Stimulated activated CD4-positive, alpha-beta T cell treated with anti-CD3 and anti-CD28 coated beads, Interleukin-2, amount 100 ng/mL, for 48 hours (primary cell): ENCODE results near the gene FKBP2.

Experiments used
- DNase-seq, 2 donors: peaks; one replicate each; pipeline ENCODE4 v3.0.0-alpha.2; 2020

The FKBP2 gene

GRCh38 chr11:64240435-64241240 is at the start of gene FKBP2:
TSS of gene FKBP2 (plus strand) at chr11:64241095. CDS start at chr11:64242388, 1,293 bp downstream.
- peak; percentile 97 to 98 for DNase-seq

DNA sequence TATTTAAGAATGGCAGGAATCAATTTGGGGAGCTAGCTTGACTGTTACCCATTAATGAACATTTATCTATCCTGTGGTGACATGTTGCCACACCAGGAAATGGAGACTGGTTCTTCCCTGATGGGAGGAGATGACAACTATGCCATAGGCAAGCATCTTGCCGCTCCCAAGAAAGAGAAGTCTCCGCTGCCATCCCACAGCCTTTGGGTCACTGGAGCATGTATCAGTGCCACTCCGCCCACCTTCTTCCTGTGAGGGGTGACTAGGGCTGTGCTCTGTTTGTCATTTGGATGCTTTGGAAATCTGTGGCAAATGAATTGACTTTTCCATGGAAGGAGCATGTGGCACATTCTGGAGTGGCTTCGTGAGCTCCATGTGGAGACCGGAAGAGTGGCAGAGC is 48.5 kb upstream of the FKBP2 start:
- no peak for DNase-seq

GRCh38 chr11:64196626-64197025 is 44.3 kb upstream of the FKBP2 start:
- DNase-seq: no peak

DNA sequence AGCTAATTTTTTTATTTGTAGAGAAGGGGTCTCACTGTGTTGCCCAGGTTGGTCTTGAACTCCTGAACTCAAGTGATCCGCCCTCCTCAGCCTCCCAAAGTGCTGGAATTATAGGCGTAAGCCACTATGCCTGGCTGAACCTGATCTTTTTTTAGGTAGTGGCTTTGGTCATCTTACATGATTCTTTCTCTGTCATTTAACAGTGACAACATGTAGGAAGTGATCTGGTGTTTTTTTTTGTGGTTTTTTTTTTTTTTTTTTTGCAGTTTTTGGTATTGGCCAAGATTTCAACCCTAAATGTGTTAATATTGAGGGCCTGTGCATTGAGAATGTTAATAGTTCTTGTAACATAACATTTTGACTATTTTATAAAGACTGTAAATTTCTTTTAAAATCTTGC is 42.4 kb upstream of the FKBP2 start:
- DNase-seq: no peak

- DNase-seq: no peak
Observed at GRCh38 chr11:64201543-64201942, 39.4 kb upstream of the FKBP2 start.

DNA sequence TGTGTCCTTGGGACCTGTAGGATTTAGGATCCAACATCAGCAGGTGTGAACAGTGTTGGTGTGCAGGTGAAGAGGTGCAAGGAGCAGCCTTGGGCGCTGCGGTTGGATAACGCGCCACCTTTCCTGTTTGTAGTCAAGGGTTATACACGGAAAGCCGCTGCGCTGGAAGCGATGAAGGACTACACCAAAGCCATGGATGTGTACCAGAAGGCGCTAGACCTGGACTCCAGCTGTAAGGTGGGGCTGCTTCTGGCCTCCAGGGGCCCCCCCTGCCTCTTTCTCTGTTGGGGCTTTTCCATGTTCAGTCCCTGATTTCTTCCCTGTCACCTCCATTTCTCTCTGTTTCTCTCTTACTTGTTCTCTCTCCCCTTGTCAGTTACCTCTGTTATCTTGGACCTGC is 37.9 kb upstream of the FKBP2 start:
- DNase-seq: no peak

DNA sequence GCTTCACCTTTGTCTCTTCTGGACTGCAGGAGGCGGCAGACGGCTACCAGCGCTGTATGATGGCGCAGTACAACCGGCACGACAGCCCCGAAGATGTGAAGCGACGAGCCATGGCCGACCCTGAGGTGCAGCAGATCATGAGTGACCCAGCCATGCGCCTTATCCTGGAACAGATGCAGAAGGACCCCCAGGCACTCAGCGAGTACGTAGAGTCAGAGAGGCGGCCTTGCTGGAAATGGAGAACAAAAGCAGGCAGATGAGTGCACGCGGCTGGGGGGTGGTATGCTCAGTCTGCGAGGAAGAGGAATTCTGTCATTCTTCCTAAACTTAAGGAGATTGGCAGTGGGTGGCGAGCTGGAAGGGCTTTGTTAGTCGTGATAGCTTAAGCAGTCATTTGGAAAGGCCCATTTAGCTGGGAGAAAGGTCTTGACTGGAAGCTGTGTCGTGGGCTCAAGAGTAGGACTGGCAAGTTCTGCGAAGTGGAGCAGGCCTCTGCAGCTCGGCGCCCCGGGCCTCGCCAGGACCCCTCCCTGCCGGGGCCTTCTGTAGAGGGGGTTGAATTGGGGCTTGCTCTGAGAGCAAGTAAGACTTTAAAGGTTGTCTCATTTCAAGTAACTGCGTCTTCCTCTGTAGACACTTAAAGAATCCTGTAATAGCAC is 37.3 kb upstream of the FKBP2 start:
- no peak for DNase-seq

DNA sequence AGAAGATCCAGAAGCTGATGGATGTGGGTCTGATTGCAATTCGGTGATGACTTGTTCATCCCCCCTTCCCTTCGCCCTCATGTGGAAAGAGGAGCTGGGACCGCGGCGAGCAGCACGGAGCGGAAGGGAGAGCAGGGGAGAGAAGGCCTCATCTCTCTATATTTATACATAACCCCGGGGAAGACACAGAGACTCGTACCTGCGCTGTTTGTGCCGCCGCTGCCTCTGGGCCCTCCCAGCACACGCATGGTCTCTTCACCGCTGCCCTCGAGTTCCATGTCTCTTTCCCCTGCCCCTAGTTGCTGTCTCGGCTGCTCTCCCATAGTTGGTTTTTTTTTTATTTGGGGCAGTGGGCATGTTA is 36.8 kb upstream of the FKBP2 start:
- DNase-seq: no peak

GRCh38 chr11:64204464-64204989 is 36.4 kb upstream of the FKBP2 start:
- peak; percentile 64 to 72 for DNase-seq

GRCh38 chr11:64206457-64207255 is 34.2 kb upstream of the FKBP2 start, which contains the start of gene FERMT3:
TSS of gene FERMT3 (plus strand) at chr11:64206721. CDS start at chr11:64207365, 644 bp downstream.
- peak; percentile 59 to 66 for DNase-seq

GRCh38 chr11:64207256-64208085 is 33.4 kb upstream of the FKBP2 start:
- DNase-seq: peak; percentile 66 to 71

- DNase-seq: no peak
Observed at GRCh38 chr11:64208086-64208795, 32.7 kb upstream of the FKBP2 start.

DNA sequence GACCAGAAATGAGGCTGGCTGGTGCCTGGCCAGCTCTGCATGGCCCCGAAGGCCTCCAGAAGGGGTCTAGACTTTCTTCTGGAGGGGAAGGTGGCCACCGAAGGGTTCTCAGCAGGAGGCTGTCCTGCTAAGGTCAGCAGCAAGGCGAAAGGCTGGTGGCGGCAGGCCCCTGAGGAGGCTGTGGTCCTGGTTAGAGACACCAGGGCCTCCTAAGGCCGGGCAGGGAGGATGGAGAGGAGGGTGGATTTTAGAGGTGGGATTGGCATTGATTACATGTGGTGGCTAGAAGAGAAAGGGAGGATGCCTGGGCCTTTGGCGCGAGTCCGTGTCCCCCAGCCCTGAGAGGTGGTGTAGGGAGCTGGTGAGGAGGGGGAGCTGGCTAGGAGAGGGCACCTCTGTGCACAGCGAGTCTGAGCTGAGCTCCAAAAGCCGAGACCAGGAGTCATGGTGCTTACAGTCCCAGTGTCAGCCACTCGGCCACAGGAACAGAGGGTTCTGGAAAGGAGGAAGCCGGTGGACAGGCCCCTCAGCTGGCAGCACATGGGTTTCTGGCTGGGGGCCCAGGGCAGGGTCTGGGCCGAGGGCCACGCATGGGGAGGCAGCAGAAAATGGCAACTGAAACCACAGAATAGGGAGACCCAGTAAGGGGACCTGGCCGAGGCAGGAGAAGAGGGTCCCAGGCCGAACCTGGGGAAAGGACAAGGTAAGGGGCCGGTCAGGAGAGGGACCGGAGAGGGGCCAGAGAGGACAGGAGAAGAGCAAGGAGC is 31.9 kb upstream of the FKBP2 start:
- DNase-seq: no peak

DNA sequence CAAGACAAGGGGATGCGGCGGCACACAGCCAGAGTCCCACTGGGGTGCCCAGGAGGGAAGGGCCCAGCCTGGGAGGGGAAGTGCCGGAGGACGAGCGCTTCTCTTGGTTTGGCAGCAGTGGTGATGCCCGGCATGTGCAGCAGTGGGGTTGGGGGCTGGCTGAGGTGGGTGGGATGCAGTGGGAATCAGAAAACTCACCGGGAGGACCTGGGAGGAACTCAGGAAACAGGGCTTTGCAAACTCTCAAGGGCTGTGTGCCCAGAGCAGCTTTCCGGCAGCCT is 31.4 kb upstream of the FKBP2 start:
- DNase-seq: no peak

DNA sequence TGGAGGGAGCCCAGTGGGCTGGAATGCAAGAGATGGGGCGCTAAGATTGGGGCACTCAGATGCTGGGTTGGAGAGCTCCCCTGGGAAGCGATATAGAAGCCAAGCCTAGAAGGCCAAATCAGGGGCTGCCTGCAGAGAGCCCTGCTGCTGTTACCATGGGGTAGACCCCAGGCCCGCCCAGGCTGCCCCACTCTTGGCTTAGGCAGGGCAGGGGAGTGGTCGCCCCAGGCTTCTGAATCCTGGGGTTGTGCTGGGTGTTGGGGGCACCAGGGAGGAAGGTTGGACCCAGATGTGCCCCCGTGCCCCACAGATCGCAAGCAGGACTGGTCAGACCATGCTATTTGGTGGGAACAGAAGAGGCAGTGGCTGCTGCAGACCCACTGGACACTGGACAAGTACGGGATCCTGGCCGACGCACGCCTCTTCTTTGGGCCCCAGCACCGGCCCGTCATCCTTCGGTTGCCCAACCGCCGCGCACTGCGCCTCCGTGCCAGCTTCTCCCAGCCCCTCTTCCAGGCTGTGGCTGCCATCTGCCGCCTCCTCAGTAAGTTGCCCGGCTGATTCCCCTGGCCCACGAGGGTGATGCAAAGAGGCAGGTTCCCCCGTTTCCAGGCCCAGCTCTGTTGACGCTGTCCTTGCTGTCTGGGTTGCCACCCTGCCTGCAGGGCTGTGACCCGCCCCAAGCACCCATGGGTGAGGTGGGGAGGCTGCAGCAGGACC is 30.4 kb upstream of the FKBP2 start:
- no peak for DNase-seq

GRCh38 chr11:64211181-64211872 is 29.6 kb upstream of the FKBP2 start:
- DNase-seq: no peak

DNA sequence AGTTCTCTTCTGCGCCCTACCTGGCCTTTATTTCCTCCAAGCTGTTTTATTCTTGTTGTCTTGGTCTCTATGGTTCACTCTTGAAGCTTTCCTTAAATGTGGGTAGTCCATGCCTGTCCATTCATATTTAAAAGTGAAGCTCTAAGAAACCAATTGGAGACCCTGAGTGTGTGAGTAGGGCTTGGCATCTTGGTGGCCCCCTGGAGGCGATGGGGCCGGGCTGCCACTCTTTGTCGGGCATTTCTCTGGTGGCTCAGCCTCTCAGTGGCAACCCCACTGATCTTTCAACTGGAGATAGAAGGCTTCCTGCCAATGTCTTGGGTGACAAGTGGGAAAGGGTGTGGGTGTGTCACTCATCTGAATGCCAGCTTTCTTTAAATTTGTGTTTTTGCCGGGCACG is 24.0 kb upstream of the FKBP2 start:
- no peak for DNase-seq

DNA sequence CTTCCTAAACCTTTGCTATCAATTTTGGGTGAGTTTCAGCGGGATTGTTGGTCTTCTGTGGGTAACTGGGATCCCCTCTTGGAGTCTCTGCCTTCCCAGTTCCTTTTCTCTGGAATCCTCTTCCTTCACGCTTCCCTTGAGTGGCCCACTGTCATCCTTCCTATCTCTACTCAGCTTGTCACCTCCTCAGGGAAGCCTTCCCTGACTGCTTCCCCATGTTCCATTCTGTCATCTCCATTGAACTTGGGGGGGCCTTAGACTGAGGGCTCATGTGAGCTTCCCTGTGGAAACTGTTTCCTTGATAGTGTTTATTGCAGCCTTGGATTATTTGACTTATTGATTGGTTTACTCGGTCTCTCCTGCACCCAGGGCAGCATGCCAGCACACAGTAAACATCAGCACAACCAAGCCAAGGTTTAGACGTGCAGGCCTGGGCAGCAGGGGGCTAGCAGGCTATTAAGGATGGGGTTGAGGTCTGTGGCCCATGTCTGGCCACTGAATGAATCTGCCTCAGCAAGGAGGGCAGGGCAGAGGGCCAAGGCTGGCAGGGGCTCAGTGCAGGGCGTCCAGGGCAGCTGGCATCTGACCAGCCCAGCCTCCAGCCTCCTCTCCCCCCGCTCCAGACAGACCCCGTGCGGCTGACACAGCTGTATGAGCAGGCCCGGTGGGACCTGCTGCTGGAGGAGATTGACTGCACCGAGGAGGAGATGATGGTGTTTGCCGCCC is 22.1 kb upstream of the FKBP2 start:
- no peak for DNase-seq

- DNase-seq: no peak
Observed at GRCh38 chr11:64219354-64219684, 21.6 kb upstream of the FKBP2 start.
